ENCODE results near the gene FBXL16. TPM values are rescaled to one million over a fixed set of nuclear protein-coding genes. Genes with fewer than 3 reads are reported as not detected.

The FBXL16 gene
- total RNA-seq, 2 donors from 2014 or later, result 1.0 to 2.3 TPM

- intact Hi-C loops (cut with DNase I), result no loop called here
- no peak for TF ChIP-seq POLR2A (IDR thresholded peaks at IDR 0.05)
- no peak for TF ChIP-seq CTCF (IDR thresholded peaks at IDR 0.05)
These were observed 25.0 kb downstream of the FBXL16 start for GRCh38 chr16:680625-680945.

GRCh38 chr16:679814-680624 lies 25.6 kb downstream of the FBXL16 start, which contains the start of gene STUB1:
STUB1 (plus strand) TSS chr16:680410; CDS start chr16:680526, 116 bp downstream.
- ATAC-seq (peak; percentile 64), DNase-seq (peak; percentile 86 to 90 (median 87))
- WGBS, 2 donors, result 0% methylated on average over 3 to 76 of the region's 91 CpGs
- peak within 1 kb of the TSS; percentile 0 to 29 for H3K4me3 ChIP-seq
- TF ChIP-seq CTCF (IDR thresholded peaks at IDR 0.05) (no peak), POLR2A (IDR thresholded peaks at IDR 0.05) (peak; percentile 35 to 57 (median 41))
- H3K9me3 ChIP-seq, result no peaks in the 10 kb centered on the region
- H3K4me1 ChIP-seq, result peaks cover 59% of the 10 kb centered on the region
- H3K36me3 ChIP-seq (replicated peaks in 1 of 2; ENCODE audit: insufficient read depth in 1 of 2, low read depth in 2 of 2), result peaks cover 7 to 12% of the 10 kb centered on the region in 2 donors
- intact Hi-C loops (cut with DNase I), result no loop called here
- H3K27me3 ChIP-seq, result no peaks in the 10 kb centered on the region
- peak within 1 kb of the TSS; percentile 86 to 95 (median 92) for H3K27ac ChIP-seq

More at GRCh38 chr16:680625-680945, 25.0 kb downstream of the FBXL16 start:
- Histone ChIP-seq H3K4me3 (peak overlapping the region; percentile 0 to 29), H3K27me3 (no peaks in the 10 kb centered on the region), H3K27ac (peak overlapping the region; percentile 86 to 95 (median 92)), H3K4me1 (peaks cover 59% of the 10 kb centered on the region), H3K9me3 (no peaks in the 10 kb centered on the region), H3K36me3 (replicated peaks in 1 of 2; ENCODE audit: insufficient read depth in 1 of 2, low read depth in 2 of 2) (peaks cover 7 to 12% of the 10 kb centered on the region in 2 donors)
- 0% methylated on average over 35 of the region's 38 CpGs; no CpG with 5 or more reads in 1 of the 2 donors for WGBS, 2 donors
- ATAC-seq (no peak), DNase-seq (no peak)

- Histone ChIP-seq H3K27me3 (no peaks in the 10 kb centered on the region), H3K36me3 (replicated peaks in 1 of 2; ENCODE audit: insufficient read depth in 1 of 2, low read depth in 2 of 2) (peaks cover 7 to 12% of the 10 kb centered on the region in 2 donors), H3K27ac (peak overlapping the region; percentile 86 to 95 (median 92)), H3K9me3 (no peaks in the 10 kb centered on the region), H3K4me1 (peaks cover 65% of the 10 kb centered on the region), H3K4me3 (no peak overlapping the region)
- DNase-seq (peak; percentile 77 to 87 (median 86)), ATAC-seq (peak; percentile 41)
- TF ChIP-seq CTCF (IDR thresholded peaks at IDR 0.05), result no peak
- peak in 2 of 3 donors; percentile 39 to 45 for TF ChIP-seq POLR2A (IDR thresholded peaks at IDR 0.05)
- 28 to 65% methylated on average over 4 to 49 of the region's 52 CpGs for WGBS, 2 donors
- intact Hi-C loops (cut with DNase I), result no loop called here
These were observed 26.5 kb downstream of the FBXL16 start for GRCh38 chr16:678858-679813.

GRCh38 chr16:678209-678857 lies 27.3 kb downstream of the FBXL16 start:
- H3K27me3 ChIP-seq, result no peaks in the 10 kb centered on the region
- H3K4me1 ChIP-seq, result peaks cover 60% of the 10 kb centered on the region
- intact Hi-C loops (cut with DNase I), result no loop called here
- TF ChIP-seq CTCF (IDR thresholded peaks at IDR 0.05), result no peak
- no peak for TF ChIP-seq POLR2A (IDR thresholded peaks at IDR 0.05)
- no peak for DNase-seq
- peak overlapping the region in 1 of 4 donors; percentile 90 for H3K27ac ChIP-seq
- 69 to 74% methylated on average over 8 to 21 of the region's 21 CpGs for WGBS, 2 donors
- H3K9me3 ChIP-seq, result no peaks in the 10 kb centered on the region
- H3K36me3 ChIP-seq (replicated peaks in 1 of 2; ENCODE audit: insufficient read depth in 1 of 2, low read depth in 2 of 2), result peaks cover 7 to 12% of the 10 kb centered on the region in 2 donors
- H3K4me3 ChIP-seq, result no peak overlapping the region
- ATAC-seq, result no peak

All from body of pancreas (tissue), 4 donors.